GM12878 (cell line): ENCODE measurements around the gene CD48.

Experiments
- POLR2A ChIP-seq: IDR thresholded peaks from 2 replicates; pipeline ENCODE4 v1.6.1; 2011; ENCODE audit warnings: low read depth, mild to moderate bottlenecking, low read length
- ZBED1 ChIP-seq: IDR thresholded peaks from 2 replicates; pipeline ENCODE4 v1.6.1; 2016; ENCODE audit warnings: borderline replicate concordance
- TF ChIP-seq, protein P1 (sequence below): IDR thresholded peaks from 2 replicates; pipeline ENCODE4 v1.6.1; 2011; ENCODE audit warnings: low read depth, low read length, improper control_type of control experiment, borderline replicate concordance
- TF ChIP-seq, protein P2 (sequence below), 3 experiments: IDR thresholded peaks in 2 of 3; conservative IDR thresholded peaks in 1 of 3; 2 replicates each; pipeline ENCODE4 v1.5.1; 2011; ENCODE audit warnings: low read depth in 3 of 3, low read length in 3 of 3, mild to moderate bottlenecking in 3 of 3, control low read depth in 2 of 3, moderate library complexity in 2 of 3, inconsistent platforms in 1 of 3, mixed read lengths in 1 of 3; ENCODE audit not compliant: control insufficient read depth in 2 of 3, insufficient read depth in 1 of 3; ENCODE audit errors: extremely low read depth in 1 of 3

DNA sequence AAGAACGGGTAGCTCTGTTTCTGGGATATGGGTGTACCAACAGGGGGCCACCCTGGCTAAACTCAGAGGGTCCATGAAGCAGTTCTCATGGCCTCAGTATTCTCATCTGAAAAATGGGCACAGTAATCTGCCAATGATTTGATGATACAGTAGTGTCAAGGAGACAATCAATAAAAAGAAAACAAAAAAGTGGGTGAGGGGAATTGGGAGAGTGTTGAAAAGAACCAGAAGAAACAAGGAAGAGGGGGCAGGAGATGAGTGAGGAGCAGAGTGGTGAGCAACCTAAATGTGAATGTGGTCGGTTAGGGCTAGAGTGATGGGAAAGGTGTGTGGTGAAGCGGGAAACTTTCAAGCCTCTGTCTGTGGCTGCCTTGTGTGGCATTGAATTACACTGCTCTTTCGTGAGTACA, 29.5 kb upstream of the CD48 start:
- TF ChIP-seq, protein P1, sequence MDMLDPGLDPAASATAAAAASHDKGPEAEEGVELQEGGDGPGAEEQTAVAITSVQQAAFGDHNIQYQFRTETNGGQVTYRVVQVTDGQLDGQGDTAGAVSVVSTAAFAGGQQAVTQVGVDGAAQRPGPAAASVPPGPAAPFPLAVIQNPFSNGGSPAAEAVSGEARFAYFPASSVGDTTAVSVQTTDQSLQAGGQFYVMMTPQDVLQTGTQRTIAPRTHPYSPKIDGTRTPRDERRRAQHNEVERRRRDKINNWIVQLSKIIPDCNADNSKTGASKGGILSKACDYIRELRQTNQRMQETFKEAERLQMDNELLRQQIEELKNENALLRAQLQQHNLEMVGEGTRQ, result no peak
- TF ChIP-seq POLR2A (no peak; the same call in 1 of the 2 replicates), ZBED1 (no peak)
- TF ChIP-seq, protein P2, sequence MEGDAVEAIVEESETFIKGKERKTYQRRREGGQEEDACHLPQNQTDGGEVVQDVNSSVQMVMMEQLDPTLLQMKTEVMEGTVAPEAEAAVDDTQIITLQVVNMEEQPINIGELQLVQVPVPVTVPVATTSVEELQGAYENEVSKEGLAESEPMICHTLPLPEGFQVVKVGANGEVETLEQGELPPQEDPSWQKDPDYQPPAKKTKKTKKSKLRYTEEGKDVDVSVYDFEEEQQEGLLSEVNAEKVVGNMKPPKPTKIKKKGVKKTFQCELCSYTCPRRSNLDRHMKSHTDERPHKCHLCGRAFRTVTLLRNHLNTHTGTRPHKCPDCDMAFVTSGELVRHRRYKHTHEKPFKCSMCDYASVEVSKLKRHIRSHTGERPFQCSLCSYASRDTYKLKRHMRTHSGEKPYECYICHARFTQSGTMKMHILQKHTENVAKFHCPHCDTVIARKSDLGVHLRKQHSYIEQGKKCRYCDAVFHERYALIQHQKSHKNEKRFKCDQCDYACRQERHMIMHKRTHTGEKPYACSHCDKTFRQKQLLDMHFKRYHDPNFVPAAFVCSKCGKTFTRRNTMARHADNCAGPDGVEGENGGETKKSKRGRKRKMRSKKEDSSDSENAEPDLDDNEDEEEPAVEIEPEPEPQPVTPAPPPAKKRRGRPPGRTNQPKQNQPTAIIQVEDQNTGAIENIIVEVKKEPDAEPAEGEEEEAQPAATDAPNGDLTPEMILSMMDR (IDR thresholded peaks at IDR 0.05 in 2 of 3, conservative IDR thresholded peaks at IDR 0.05 in 1 of 3; ENCODE audit: control insufficient read depth in 2 of 3, extremely low read depth in 1 of 3, insufficient read depth in 1 of 3, low read depth in 3 of 3, low read length in 3 of 3), result 0 out of 6 replicates have a peak, but pooled peaks of 1 of the 3 experiments have one; percentile 2
